CD1c-positive myeloid dendritic cell (primary cell): Measurements from ENCODE around the gene STRADA.
"Not testable (repeated sequence)": the region's sequence is repeated elsewhere in the genome, so short reads cannot be mapped to it uniquely, and the experiment has no call there.

ENCODE experiments used
- DNase-seq: peaks from one replicate; pipeline ENCODE4 v3.0.0-alpha.2; 2016; ENCODE audit errors: extremely low spot score

The STRADA gene

GRCh38 chr17:63758428-63758827, 16.8 kb upstream of the STRADA start:
- DNase-seq: no peak

- DNase-seq: no peak
Measured at GRCh38 chr17:63754046-63754445, 12.4 kb upstream of the STRADA start.

DNA sequence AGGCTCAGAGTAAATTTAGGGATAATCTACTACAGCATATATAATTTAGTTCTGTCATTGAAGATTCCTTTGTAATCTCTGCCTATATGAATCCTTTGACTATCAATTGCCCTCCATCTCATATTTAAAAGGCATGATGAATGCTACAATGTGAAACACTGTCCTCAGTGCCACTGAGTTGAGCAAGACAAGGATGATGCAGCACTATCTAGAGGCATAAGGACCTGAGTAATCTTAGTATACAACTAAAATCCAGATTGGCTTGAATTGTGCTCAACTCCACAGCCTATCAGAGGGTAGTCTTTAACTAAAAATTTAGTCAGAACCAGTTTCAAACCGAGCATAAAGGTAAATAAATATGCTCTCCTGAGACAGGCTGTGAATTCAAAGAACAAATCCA, 11.6 kb upstream of the STRADA start:
- DNase-seq: no peak

- no peak for DNase-seq
Measured at GRCh38 chr17:63752707-63753106, 11.1 kb upstream of the STRADA start.

GRCh38 chr17:63751806-63752205, 10.2 kb upstream of the STRADA start:
- DNase-seq: peak; percentile 69

DNA sequence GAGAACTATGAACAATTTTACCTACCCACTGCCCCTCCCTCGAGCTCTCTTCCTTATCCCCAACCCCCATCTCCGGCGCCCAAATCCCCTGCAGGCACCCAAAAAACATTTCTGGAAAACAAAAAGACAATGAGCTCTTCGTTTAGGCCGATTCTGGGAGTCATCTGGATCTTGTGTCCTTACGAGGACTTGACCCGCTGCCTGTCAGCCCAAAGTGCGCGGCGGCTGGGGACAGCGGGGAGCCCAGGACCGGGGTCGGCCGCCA, 524 bp downstream of the STRADA start:
- DNase-seq: peak; percentile 45

DNA sequence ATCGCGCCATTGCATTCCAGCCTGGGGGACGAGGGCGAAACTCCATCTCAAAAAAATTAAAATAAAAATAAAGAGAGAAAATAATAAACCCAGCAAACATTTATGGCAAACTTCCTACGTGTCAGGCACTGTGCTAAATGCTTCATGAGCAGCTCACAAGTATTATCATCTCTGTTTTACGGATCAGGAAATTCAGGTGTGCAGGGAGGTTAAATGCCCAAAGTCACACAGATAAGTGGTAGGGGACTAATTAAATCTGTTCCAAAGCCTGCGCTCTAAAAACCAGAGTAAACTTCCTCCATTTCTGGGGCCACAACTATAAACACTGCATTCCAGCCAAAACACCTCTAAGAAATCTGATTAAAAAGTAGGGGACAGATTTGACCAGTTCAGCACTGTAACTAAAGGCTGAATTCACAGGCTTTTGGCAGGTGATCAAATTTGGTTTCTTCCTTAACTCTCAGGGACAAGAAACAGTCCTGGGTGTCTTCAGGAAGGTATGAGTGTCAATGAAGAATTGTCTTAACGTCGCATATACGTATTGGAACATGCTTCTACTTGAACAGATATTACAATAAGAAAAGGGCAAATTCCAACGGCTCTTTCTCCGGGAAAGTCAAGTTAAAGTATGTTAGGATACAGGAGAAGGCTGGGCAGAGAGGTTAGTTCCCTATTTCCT, 996 bp downstream of the STRADA start:
- DNase-seq: peak; percentile 15

GRCh38 chr17:63735691-63736090, 5.9 kb downstream of the STRADA start:
- DNase-seq: peak; percentile 35

GRCh38 chr17:63722403-63722802, 19.2 kb downstream of the STRADA start:
- DNase-seq: no peak

DNA sequence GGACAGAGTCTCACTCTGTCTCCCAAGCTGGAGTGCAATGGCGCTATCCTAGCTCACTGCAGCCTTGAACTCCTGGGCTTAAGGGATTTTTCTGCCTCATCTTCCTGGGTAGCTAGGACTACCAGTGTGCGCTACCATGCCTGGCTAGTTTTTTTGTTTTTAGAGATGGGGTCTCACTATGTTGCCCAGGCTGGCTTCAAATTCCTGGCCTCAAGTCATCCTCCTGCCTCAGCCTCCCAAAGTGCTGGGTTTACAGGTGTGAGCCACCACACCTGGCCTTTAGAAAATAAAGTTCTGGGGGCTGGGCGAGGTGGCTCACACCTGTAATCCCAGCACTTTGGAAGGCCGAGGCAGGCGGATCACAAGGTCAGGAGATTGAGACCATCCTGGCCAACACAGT, 21.4 kb downstream of the STRADA start:
- not testable (repeated sequence) for DNase-seq

DNA sequence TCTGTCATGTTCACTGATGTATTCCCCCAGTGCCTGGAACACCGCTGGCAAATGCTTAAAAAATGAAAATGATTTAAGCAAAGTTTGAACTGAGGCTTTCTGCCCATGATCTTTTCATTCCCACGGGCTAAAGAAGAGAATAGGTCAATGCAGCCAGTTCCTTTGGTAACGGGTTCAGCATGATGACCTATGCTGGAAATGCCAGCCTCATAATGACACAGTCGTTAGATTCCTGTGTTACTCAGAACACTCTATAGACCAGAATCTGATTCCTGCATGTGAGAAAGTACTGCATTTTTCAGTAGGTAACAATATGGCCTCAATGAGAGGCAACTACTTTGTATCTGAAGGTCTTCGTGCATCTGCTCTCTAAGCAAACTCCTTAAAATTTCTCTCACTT, 22.6 kb downstream of the STRADA start:
- DNase-seq: no peak

GRCh38 chr17:63716426-63716825, 25.2 kb downstream of the STRADA start:
- no peak for DNase-seq

DNA sequence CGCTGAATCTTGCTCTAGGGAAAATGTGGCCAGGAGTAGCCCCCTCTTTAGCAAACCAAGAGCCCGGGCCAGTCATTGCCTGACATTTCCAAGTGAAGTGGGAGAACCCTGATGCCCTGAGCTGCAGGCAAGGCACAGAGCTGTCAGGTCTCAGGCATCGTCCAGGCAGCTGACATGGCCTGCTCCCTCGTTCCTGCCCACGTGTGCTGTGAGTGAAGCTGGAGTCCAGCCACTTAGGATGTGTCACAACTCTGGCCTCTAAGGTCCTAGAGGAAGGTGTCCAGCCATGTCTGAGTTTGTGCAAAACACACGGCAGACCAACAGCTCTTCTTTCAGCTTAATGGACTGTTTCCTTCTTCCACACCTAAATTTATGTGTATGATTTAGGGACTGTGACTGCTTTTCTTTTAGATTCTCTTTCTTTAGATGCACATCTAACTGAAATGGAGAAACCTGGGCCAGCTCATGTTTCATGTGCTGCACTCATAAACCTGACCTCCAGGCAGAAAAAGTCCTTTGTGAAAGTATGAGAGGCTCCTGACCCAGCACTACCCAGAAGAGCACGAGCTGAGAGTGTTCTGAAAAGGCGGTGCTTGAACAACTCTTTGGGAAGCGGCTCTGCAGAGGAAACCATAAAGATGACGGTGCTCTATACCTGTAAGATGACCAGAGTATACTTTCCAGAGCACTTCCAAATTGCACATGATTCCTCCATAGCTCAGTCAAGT, 26.9 kb downstream of the STRADA start:
- DNase-seq: no peak

GRCh38 chr17:63709110-63709509, 32.5 kb downstream of the STRADA start:
- no peak for DNase-seq

DNA sequence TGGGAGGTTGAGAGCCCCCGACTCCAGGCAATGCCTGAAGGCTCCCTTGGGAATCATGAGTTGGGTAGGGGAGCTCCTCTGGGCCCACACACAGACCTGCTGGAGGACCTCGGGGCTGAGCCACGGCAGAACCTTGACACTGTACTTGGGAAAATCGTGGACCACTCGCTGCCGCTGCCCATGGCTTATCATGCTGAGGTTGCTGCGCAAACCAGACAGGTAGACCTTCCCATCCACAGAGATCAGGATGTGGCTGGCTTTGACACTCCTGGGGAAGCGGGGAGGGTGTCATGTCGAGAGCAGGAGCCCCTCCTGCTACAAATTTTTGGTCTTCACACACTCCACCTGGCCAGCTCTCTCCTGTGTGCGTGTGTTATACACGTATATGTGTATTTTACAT, 34.4 kb downstream of the STRADA start:
- DNase-seq: no peak

- DNase-seq: no peak
Measured at GRCh38 chr17:63706336-63707082, 35.1 kb downstream of the STRADA start.

DNA sequence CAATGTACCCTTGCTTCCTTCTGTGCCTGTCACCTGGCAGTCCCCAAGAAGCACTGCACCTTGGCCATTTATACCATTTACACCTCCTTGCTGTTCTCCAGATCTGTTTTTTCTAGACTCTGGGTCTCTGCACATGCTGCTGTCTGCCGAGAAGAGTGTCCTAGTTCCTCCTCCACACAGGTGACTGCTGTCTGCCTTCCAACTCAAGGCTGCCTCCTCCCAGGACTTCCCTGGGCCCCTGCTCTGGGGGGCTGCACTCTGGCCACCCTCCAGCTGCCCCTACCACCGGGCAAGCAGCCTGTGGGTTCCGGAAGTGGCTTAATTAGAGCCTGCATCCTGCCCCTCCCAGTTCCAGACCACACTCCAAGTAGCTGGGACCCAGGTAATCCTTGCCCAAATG, 35.9 kb downstream of the STRADA start:
- DNase-seq: no peak

GRCh38 chr17:63704836-63705235, 36.8 kb downstream of the STRADA start:
- no peak for DNase-seq

DNA sequence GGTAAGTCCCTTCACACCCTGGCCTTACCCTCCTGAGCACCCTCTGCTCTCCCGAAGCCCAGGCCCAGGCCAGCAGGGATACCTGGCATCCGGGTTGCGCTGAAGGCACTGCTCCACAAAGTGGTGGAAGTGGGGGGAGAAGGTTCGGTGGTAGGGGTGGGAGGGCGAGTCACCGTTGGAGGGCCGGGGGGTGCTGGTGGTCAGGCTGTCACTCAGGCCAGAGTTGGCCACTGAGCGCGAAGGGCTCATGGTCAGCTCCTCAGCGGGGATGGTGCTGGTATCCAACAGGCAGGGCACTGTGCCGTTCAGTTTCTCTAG, 37.4 kb downstream of the STRADA start:
- no peak for DNase-seq

- no peak for DNase-seq
Measured at GRCh38 chr17:63703556-63704258, 37.9 kb downstream of the STRADA start.

- no peak for DNase-seq
Measured at GRCh38 chr17:63703029-63703428, 38.6 kb downstream of the STRADA start.

DNA sequence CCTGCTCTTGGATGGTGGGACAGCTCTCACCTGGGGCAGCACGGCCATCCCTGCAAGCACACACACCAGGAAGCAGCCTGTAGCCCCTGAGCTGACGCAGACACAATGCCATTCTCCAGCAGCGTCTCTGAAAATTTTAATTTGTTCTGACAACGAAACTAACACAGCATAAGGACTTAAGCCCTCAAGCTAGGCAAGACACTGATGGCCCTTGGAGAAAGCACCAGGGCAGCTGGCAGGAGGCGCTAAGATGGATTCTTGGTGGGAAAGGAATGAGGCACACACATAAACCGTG, 38.9 kb downstream of the STRADA start:
- DNase-seq: no peak
